H1 (cell line): ENCODE results near the gene DIAPH2. TPM values are rescaled to one million over a fixed set of nuclear protein-coding genes. Genes with fewer than 3 reads are reported as not detected.
A peak's percentile ranks its signal among the peaks of the same experiment; 100 is the strongest.

Experiments
- CTCF ChIA-PET: fragments of 300-600 bp; sonication (Branson Sonifier 250); formaldehyde crosslinking; loops from one replicate; lab custom pipeline; 2021; ENCODE audit not compliant: partially characterized antibody; lab: Charles Lee
- POLR2A ChIA-PET: fragments of 300-600 bp; sonication (Branson Sonifier 250); formaldehyde crosslinking; loops from one replicate; lab custom pipeline; 2021; ENCODE audit warnings: inconsistent platforms; ENCODE audit not compliant: partially characterized antibody; lab: Charles Lee
- DNase-seq, 2 experiments: peaks; one replicate each; pipeline versions ENCODE4 v3.0.0 to v3.0.0-alpha.2; 2010 to 2022; ENCODE audit warnings: low spot score in 2 of 2, low read depth in 1 of 2, mixed read lengths in 1 of 2
- FAIRE-seq: peaks from 2 replicates; lab custom pipeline; 2011; peaks lifted over from hg19 to GRCh38; lab: Jason Lieb, UNC
- H2AFZ ChIP-seq: 2 replicates; pipeline ENCODE4 v1.8.1; 2012; ENCODE audit warnings: low read length, inconsistent platforms
- H2AK5ac ChIP-seq: 2 replicates; pipeline ENCODE4 v1.6.1; 2013; ENCODE audit warnings: low read depth, low read length
- H2BK120ac ChIP-seq: replicated peaks from 2 replicates; pipeline ENCODE3; 2013; ENCODE audit warnings: low read depth, low read length, inconsistent platforms
- H2BK12ac ChIP-seq: 2 replicates; pipeline ENCODE4 v1.6.1; 2013; ENCODE audit warnings: low read depth, low read length
- H2BK15ac ChIP-seq: 2 replicates; pipeline ENCODE4 v1.6.1; 2013; ENCODE audit warnings: low read length
- H2BK20ac ChIP-seq: 2 replicates; pipeline ENCODE4 v1.6.1; 2013; ENCODE audit warnings: low read length
- H2BK5ac ChIP-seq: 2 replicates; pipeline ENCODE4 v1.6.1; 2013; ENCODE audit warnings: low read depth, low read length
- H3K14ac ChIP-seq: 2 replicates; pipeline ENCODE4 v1.6.1; 2013; ENCODE audit warnings: inconsistent platforms; ENCODE audit not compliant: insufficient read length
- H3K18ac ChIP-seq: 2 replicates; pipeline ENCODE4 v1.6.1; 2013; ENCODE audit warnings: low read length; ENCODE audit errors: extremely low read depth
- H3K23ac ChIP-seq: 2 replicates; pipeline ENCODE4 v1.6.1; 2013; ENCODE audit warnings: inconsistent platforms; ENCODE audit not compliant: insufficient read length
- H3K23me2 ChIP-seq: 2 replicates; pipeline ENCODE4 v1.6.1; 2013; ENCODE audit warnings: low read depth, low read length
- H3K27ac ChIP-seq: 2 replicates; pipeline ENCODE4 v1.6.1; 2011; ENCODE audit warnings: low read depth, low read length, inconsistent platforms
- H3K27me3 ChIP-seq, 4 experiments: replicated peaks in 1 of 4; 1 replicate in 1 of 4; 2 replicates in 3 of 4; pipeline versions ENCODE4 v1.6.1 to v1.8.1; 2011 to 2013; ENCODE audit warnings: low read length in 3 of 4, mild to moderate bottlenecking in 3 of 4, inconsistent platforms in 2 of 4, mixed read lengths in 2 of 4, moderate library complexity in 1 of 4; ENCODE audit not compliant: control insufficient read depth in 3 of 4, insufficient read depth in 3 of 4; ENCODE audit errors: extremely low read depth in 1 of 4
- H3K36me3 ChIP-seq, 4 experiments: 2 replicates each; pipeline versions ENCODE4 v1.6.1 to v1.8.1; 2011 to 2013; ENCODE audit warnings: mild to moderate bottlenecking in 4 of 4, low read length in 3 of 4, moderate library complexity in 2 of 4, control low read depth in 1 of 4, inconsistent platforms in 1 of 4; ENCODE audit not compliant: insufficient read depth in 4 of 4, control insufficient read depth in 2 of 4
- H3K4ac ChIP-seq: replicated peaks from 2 replicates; pipeline ENCODE3; 2013; ENCODE audit warnings: low read length, low read depth, mixed read lengths, inconsistent platforms; ENCODE audit not compliant: insufficient read length
- H3K4me1 ChIP-seq, 4 experiments: replicated peaks in 1 of 4; 1 replicate in 1 of 4; 2 replicates in 3 of 4; pipeline versions ENCODE4 v1.6.1 to v1.8.1; 2011 to 2013; ENCODE audit warnings: low read length in 3 of 4, inconsistent platforms in 2 of 4, mixed read lengths in 1 of 4; ENCODE audit not compliant: insufficient read depth in 4 of 4, control insufficient read depth in 3 of 4
- H3K4me2 ChIP-seq, 2 experiments: 2 replicates each; pipeline versions ENCODE4 v1.6.1 to v1.8.1; 2011 to 2013; ENCODE audit warnings: low read depth in 2 of 2, low read length in 2 of 2, control low read depth in 1 of 2, inconsistent platforms in 1 of 2, mild to moderate bottlenecking in 1 of 2; ENCODE audit not compliant: insufficient read depth in 1 of 2
- H3K4me3 ChIP-seq, 4 experiments: fragments of 200-600, 300-600 bp in 1 of 4; sonication (generic), shearing (Covaris generic), sonication (Bioruptor Twin) in 1 of 4; 2 replicates each; pipeline versions ENCODE4 v1.5.1 to v1.8.1; 2011 to 2016; ENCODE audit warnings: low read length in 4 of 4, low read depth in 3 of 4, control low read depth in 2 of 4, inconsistent platforms in 2 of 4, mild to moderate bottlenecking in 2 of 4, mixed read lengths in 1 of 4, moderate library complexity in 1 of 4; ENCODE audit not compliant: insufficient read depth in 2 of 4; ENCODE audit errors: extremely low read depth in 1 of 4
- H3K56ac ChIP-seq: replicated peaks from 2 replicates; pipeline ENCODE3; 2013; ENCODE audit warnings: low read depth, mild to moderate bottlenecking, mixed read lengths, low read length, inconsistent platforms; ENCODE audit not compliant: insufficient read length
- H3K79me1 ChIP-seq: 2 replicates; pipeline ENCODE4 v1.6.1; 2013; ENCODE audit warnings: low read depth, low read length, control low read depth
- H3K79me2 ChIP-seq, 2 experiments: 2 replicates each; pipeline versions ENCODE4 v1.6.1 to v1.8.1; 2012 to 2013; ENCODE audit warnings: low read length in 2 of 2, mild to moderate bottlenecking in 2 of 2, inconsistent platforms in 1 of 2; ENCODE audit not compliant: insufficient read depth in 2 of 2, control insufficient read depth in 1 of 2
- H3K9ac ChIP-seq, 4 experiments: replicated peaks in 1 of 4; 1 replicate in 1 of 4; 2 replicates in 3 of 4; pipeline versions ENCODE4 v1.6.1 to v1.8.1; 2011 to 2013; ENCODE audit warnings: low read depth in 3 of 4, low read length in 3 of 4, control low read depth in 2 of 4, mild to moderate bottlenecking in 2 of 4, moderate library complexity in 2 of 4, inconsistent platforms in 1 of 4; ENCODE audit errors: extremely low read depth in 1 of 4
- H3K9me3 ChIP-seq, 2 experiments: 2 replicates each; pipeline versions ENCODE4 v1.6.1 to v1.8.1; 2012 to 2013; ENCODE audit warnings: mild to moderate bottlenecking in 2 of 2, moderate library complexity in 2 of 2, control low read depth in 1 of 2, inconsistent platforms in 1 of 2, low read depth in 1 of 2, low read length in 1 of 2, mixed read lengths in 1 of 2; ENCODE audit not compliant: insufficient read depth in 2 of 2
- H4K20me1 ChIP-seq, 2 experiments: replicated peaks in 1 of 2; 2 replicates each; pipeline versions ENCODE3 to v1.8.1; 2011 to 2013; ENCODE audit warnings: inconsistent platforms in 2 of 2, low read length in 2 of 2, mild to moderate bottlenecking in 1 of 2; ENCODE audit not compliant: insufficient read depth in 2 of 2, control insufficient read depth in 1 of 2
- H4K5ac ChIP-seq: 2 replicates; pipeline ENCODE4 v1.6.1; 2013; ENCODE audit warnings: low read length, low read depth, mixed read lengths, inconsistent platforms; ENCODE audit not compliant: insufficient read length
- H4K8ac ChIP-seq: 2 replicates; pipeline ENCODE4 v1.8.0; 2013; ENCODE audit warnings: mild to moderate bottlenecking, moderate library complexity, low read length, inconsistent platforms; ENCODE audit not compliant: insufficient read depth; ENCODE audit errors: extremely low read depth
- H4K91ac ChIP-seq: replicated peaks from 2 replicates; pipeline ENCODE3; 2013; ENCODE audit warnings: low read length, mixed read lengths, inconsistent platforms; ENCODE audit not compliant: insufficient read length
- JUND ChIP-seq: IDR thresholded peaks from 2 replicates; pipeline ENCODE4 v1.6.1; 2011; ENCODE audit warnings: mild to moderate bottlenecking, improper control_type of control experiment, low read length
- POLR2AphosphoS5 ChIP-seq: IDR thresholded peaks from 2 replicates; pipeline ENCODE4 v1.6.1; 2011; ENCODE audit warnings: low read depth, low read length
- SP2 ChIP-seq: IDR thresholded peaks from 2 replicates; pipeline ENCODE4 v1.6.1; 2012; ENCODE audit warnings: mild to moderate bottlenecking, low read length, inconsistent platforms
- TBP ChIP-seq: IDR thresholded peaks from 2 replicates; pipeline ENCODE4 v1.6.1; 2011; ENCODE audit warnings: low read depth, low read length, improper control_type of control experiment
- ZNF274 ChIP-seq: IDR thresholded peaks from 2 replicates; pipeline ENCODE4 v1.7.0; 2012; ENCODE audit warnings: low read length, borderline replicate concordance; ENCODE audit errors: extremely low read depth
- WGBS, 2 experiments: shearing (Covaris generic) in 1 of 2; methylation state at CpG; one replicate each; pipeline versions ENCODE4 v1.1.6 to v1.1.7; 2013 to 2015; ENCODE audit warnings: low lambda C conversion rate in 2 of 2, mixed read lengths in 2 of 2, inconsistent platforms in 1 of 2, low coverage in 1 of 2, missing lambda C conversion rate in 1 of 2; ENCODE audit not compliant: insufficient replicate concordance in 2 of 2, insufficient coverage in 1 of 2, insufficient read length in 1 of 2; ENCODE audit errors: extremely low coverage in 1 of 2, missing lambda C conversion rate in 1 of 2; 5-methylcytosine and 5-hydroxymethylcytosine counted together
- long read RNA-seq, 2 experiments: library from RNA in 1 of 2; library from capped mRNA in 1 of 2; stranded (forward); transcript quantifications; one replicate each; pipeline ENCODE4 v2.0.0, GENCODE V29; 2021; ENCODE audit warnings: inconsistent platforms in 1 of 2
- polyA minus RNA-seq, 3 experiments: library from RNA; depleted of rRNA, polyadenylated mRNA; stranded (reverse); fragments of >200 nt; gene quantifications; 1 replicate in 2 of 3; 2 replicates in 1 of 3; pipeline ENCODE4 v1.2.3, GENCODE V29; 2011
- polyA plus RNA-seq, 7 experiments: library from polyadenylated mRNA; depleted of rRNA in 3 of 7; stranded (reverse) in 5 of 7; unstranded in 2 of 7; fragments of >200 nt in 5 of 7; fragments of 200-250 nt in 2 of 7; gene quantifications; 1 replicate in 5 of 7; 2 replicates in 1 of 7; 4 replicates in 1 of 7; pipeline versions ENCODE4 v1.2.1 to v1.2.3, GENCODE V29; 2011 to 2013; ENCODE audit warnings: missing spikeins in 2 of 7, mixed read lengths in 2 of 7
- total RNA-seq: library from RNA; stranded (reverse); fragmentation: NEBNext Ultra II Directional; extraction: Animal tissue kit (Norgen Biotek cat#: 25700); gene quantifications from 2 replicates; pipeline ENCODE4 v1.2.1, GENCODE V29; 2021
- TF ChIP-seq, protein P1 (sequence below), 3 experiments: IDR thresholded peaks; 1 replicate in 2 of 3; 2 replicates in 1 of 3; pipeline versions ENCODE4 v1.5.1 to v1.6.1; 2011; ENCODE audit warnings: low read length in 3 of 3, mild to moderate bottlenecking in 3 of 3, inconsistent platforms in 2 of 3, low read depth in 1 of 3, moderate library complexity in 1 of 3; ENCODE audit not compliant: insufficient read depth in 1 of 3; ENCODE audit errors: control extremely low read depth in 1 of 3

Gene DIAPH2
- 21.4 and 24.3 TPM in 2 replicates for total RNA-seq
- 2.8 and 4.4 TPM in 2 replicates for polyA plus RNA-seq (2011; rRNA removed)
- polyA plus RNA-seq (2011; cell fraction: cytosol; rRNA removed), result 5.5 TPM
- polyA plus RNA-seq (2011; cell fraction: nucleus; rRNA removed), result 3.2 TPM
- polyA plus RNA-seq (2012, experiment 1 of 2), result 9.4 to 20.0 TPM (median 10.4 TPM) in 4 replicates
- polyA plus RNA-seq (2012, experiment 2 of 2), result 2.4 TPM
- polyA plus RNA-seq (2013, experiment 1 of 2), result 19.6 TPM
- polyA plus RNA-seq (2013, experiment 2 of 2), result 20.5 TPM
- 11.1 and 12.1 TPM in 2 replicates for polyA minus RNA-seq (2011; rRNA and poly(A)+ RNA removed)
- 6.2 TPM for polyA minus RNA-seq (2011; cell fraction: cytosol; rRNA and poly(A)+ RNA removed)
- 24.7 TPM for polyA minus RNA-seq (2011; cell fraction: nucleus; rRNA and poly(A)+ RNA removed)
- long read RNA-seq, experiment 1, partial matches to known transcripts, result 28 of 64 reads
- long read RNA-seq, experiment 1, other reads (novel, unspliced or antisense), result 36 of 64 reads
- long read RNA-seq, experiment 2, partial matches to known transcripts, result 18 of 51 reads
- long read RNA-seq, experiment 2, other reads (novel, unspliced or antisense), result 33 of 51 reads

DNA sequence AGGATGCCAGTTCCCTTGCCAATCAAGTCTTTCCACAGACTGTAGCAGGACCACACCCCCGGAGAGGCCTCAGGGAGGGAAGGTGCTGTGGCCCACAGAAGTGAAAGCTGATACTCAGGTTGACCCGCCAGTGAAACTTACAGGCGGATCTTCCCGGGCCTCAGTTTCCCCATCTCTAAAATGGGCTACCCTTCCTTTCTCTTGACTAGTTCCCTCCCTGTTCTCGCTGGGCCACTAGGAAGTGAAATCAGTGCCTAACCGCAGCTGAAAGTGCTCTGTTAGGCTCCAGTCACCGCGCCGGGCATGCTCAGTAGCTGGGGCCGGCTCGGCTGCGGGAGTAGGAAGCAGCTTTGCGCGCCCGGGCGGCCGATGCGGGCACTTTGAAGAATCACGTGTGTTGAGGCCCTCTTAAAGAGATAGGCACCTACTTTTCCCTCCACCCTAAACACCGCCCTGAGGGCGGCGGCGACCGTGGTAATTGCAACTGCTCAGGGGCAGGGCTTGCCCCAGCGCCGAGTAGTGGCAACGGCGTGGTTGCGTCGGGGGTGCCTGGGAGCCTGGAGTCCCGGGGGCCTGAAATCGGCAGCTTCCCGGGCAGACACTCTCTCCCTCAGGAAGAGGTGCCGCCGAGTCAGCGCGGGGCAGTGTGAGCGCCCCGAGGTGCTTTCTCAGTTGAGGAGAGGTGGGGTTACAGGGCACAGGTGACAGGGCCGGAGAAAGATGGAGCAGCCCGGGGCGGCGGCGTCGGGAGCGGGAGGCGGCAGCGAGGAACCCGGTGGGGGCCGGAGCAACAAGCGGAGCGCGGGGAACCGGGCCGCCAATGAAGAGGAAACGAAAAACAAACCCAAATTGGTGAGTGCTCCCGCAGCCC lies at the start of gene DIAPH2:
DIAPH2 (plus strand) TSS at position 504 of the 871 bp plus-strand sequence.
- H4K5ac ChIP-seq, result no peak within 1 kb of the TSS
- no peaks in the 10 kb centered on the region for H3K9me3 ChIP-seq
- H3K79me1 ChIP-seq, result no peaks in the 10 kb centered on the region
- H4K20me1 ChIP-seq, result no peaks in the 10 kb centered on the region
- peaks cover 5% of the 10 kb centered on the region; the same call in 1 of the 2 replicates for H3K23me2 ChIP-seq
- H3K14ac ChIP-seq, result no peak within 1 kb of the TSS
- peak within 1 kb of the TSS; percentile 68 to 96 for H3K4me2 ChIP-seq
- no peak within 1 kb of the TSS for H2BK20ac ChIP-seq
- H3K79me2 ChIP-seq, result peaks cover 0 to 2% of the 10 kb centered on the region in 2 experiments; a peak in 1 of 4 replicates
- no peak within 1 kb of the TSS for H3K23ac ChIP-seq
- no peak within 1 kb of the TSS for H2BK15ac ChIP-seq
- no peak within 1 kb of the TSS for H3K4ac ChIP-seq
- H4K8ac ChIP-seq, result peak within 1 kb of the TSS; percentile 11; the same call in 1 of the 2 replicates
- peak within 1 kb of the TSS; percentile 56 to 80 (median 70) for H3K4me3 ChIP-seq
- no peak within 1 kb of the TSS for H2BK12ac ChIP-seq
- H3K9ac ChIP-seq, result peak within 1 kb of the TSS in 3 of 4 experiments; percentile 15 to 48 (median 47); a peak in 5 of 7 replicates
- H3K18ac ChIP-seq, result no peak within 1 kb of the TSS; the same call in 1 of the 2 replicates
- H3K27ac ChIP-seq, result no peak within 1 kb of the TSS
- H2BK120ac ChIP-seq, result no peak within 1 kb of the TSS
- no peak within 1 kb of the TSS for H2BK5ac ChIP-seq
- 0 out of 2 replicates have a peak within 1 kb of the TSS, but pooled peaks have one; percentile 53 for H2AFZ ChIP-seq
- FAIRE-seq, result no peak
- ChIA-PET CTCF (no interaction called here), POLR2A (no interaction called here)
- peak; percentile 38 to 67 for DNase-seq
- WGBS, 2 experiments, result 3% methylated on average over 30 of the region's 57 CpGs; no CpG with 5 or more reads in 1 of the 2 experiments
- H3K56ac ChIP-seq, result no peak within 1 kb of the TSS
- no peaks in the 10 kb centered on the region for H3K36me3 ChIP-seq
- no peak within 1 kb of the TSS for H4K91ac ChIP-seq
- no peak within 1 kb of the TSS for H2AK5ac ChIP-seq
- peaks cover 0 to 13% (median 3%) of the 10 kb centered on the region in 4 experiments; a peak in 2 of 7 replicates for H3K4me1 ChIP-seq
- H3K27me3 ChIP-seq, result no peaks in the 10 kb centered on the region
- TF ChIP-seq TBP (no peak), ZNF274 (no peak), JUND (no peak), POLR2AphosphoS5 (no peak), SP2 (no peak)
- TF ChIP-seq, protein P1, sequence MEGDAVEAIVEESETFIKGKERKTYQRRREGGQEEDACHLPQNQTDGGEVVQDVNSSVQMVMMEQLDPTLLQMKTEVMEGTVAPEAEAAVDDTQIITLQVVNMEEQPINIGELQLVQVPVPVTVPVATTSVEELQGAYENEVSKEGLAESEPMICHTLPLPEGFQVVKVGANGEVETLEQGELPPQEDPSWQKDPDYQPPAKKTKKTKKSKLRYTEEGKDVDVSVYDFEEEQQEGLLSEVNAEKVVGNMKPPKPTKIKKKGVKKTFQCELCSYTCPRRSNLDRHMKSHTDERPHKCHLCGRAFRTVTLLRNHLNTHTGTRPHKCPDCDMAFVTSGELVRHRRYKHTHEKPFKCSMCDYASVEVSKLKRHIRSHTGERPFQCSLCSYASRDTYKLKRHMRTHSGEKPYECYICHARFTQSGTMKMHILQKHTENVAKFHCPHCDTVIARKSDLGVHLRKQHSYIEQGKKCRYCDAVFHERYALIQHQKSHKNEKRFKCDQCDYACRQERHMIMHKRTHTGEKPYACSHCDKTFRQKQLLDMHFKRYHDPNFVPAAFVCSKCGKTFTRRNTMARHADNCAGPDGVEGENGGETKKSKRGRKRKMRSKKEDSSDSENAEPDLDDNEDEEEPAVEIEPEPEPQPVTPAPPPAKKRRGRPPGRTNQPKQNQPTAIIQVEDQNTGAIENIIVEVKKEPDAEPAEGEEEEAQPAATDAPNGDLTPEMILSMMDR (IDR thresholded peaks at IDR 0.05; ENCODE audit: control extremely low read depth in 1 of 3, insufficient read depth in 1 of 3, low read depth in 1 of 3, low read length in 3 of 3), result peak; percentile 2 to 17 (median 14); a peak in 3 of 4 replicates
